T-cell (primary cell): ENCODE results near the gene LRRC32. TPM values are rescaled to one million over a fixed set of nuclear protein-coding genes. Genes with fewer than 3 reads are reported as not detected.

Experiments used
- ATAC-seq, 4 experiments: fragments of 200-7000 bp in 3 of 4; fragments of 150-1000 bp in 1 of 4; cut with Tn5 transposase; replicated peaks in 1 of 4; 1 replicate in 3 of 4; 2 replicates in 1 of 4; pipeline ENCODE4 v1.10.0; 2021; ENCODE audit warnings: moderate library complexity in 3 of 4, mild to moderate bottlenecking in 2 of 4, moderate number of reproducible peaks in 1 of 4
- CTCF ChIA-PET, 2 donors: fragments of 300-600 bp; sonication (Branson Sonifier 250); formaldehyde crosslinking; loops; one replicate each; lab custom pipeline; 2022; ENCODE audit warnings: antibody characterized with exemption in 2 of 2; lab: Charles Lee
- POLR2A ChIA-PET, 2 donors: fragments of 300-600 bp; sonication (Branson Sonifier 250); formaldehyde crosslinking; loops; one replicate each; lab custom pipeline; 2022; ENCODE audit warnings: antibody characterized with exemption in 2 of 2; lab: Charles Lee
- DNase-seq, 35 experiments: peaks; one replicate each; pipeline versions ENCODE4 v3.0.0 to v3.0.0-alpha.2; 2013 to 2023
- H3K27ac ChIP-seq: one replicate; pipeline ENCODE4 v1.5.1; 2013; ENCODE audit warnings: low read length
- H3K27me3 ChIP-seq, 2 experiments: replicated peaks in 1 of 2; 1 replicate in 1 of 2; 2 replicates in 1 of 2; pipeline versions ENCODE4 v1.6.1 to v1.7.0; 2013; ENCODE audit warnings: low read length in 1 of 2, mixed read lengths in 1 of 2; ENCODE audit not compliant: control insufficient read depth in 2 of 2, insufficient read depth in 2 of 2; ENCODE audit errors: extremely low read depth in 1 of 2
- H3K36me3 ChIP-seq, 2 donors: 1 replicate in 1 of 2; 2 replicates in 1 of 2; pipeline versions ENCODE4 v1.6.1 to v1.7.0; 2013; ENCODE audit warnings: low read length in 1 of 2; ENCODE audit not compliant: control insufficient read depth in 2 of 2, insufficient read depth in 1 of 2; ENCODE audit errors: extremely low read depth in 1 of 2
- H3K4me1 ChIP-seq, 2 experiments: 1 replicate in 1 of 2; 2 replicates in 1 of 2; pipeline versions ENCODE4 v1.6.1 to v1.7.0; 2013; ENCODE audit warnings: low read length in 2 of 2, mixed read lengths in 1 of 2; ENCODE audit not compliant: insufficient read depth in 2 of 2, control insufficient read depth in 1 of 2; ENCODE audit errors: extremely low read depth in 1 of 2
- H3K4me3 ChIP-seq, 2 donors: 1 replicate in 1 of 2; 2 replicates in 1 of 2; pipeline versions ENCODE4 v1.5.1 to v1.7.0; 2013; ENCODE audit warnings: mild to moderate bottlenecking in 2 of 2, low read length in 1 of 2, moderate library complexity in 1 of 2; ENCODE audit not compliant: control insufficient read depth in 1 of 2; ENCODE audit errors: extremely low read depth in 1 of 2
- H3K9me3 ChIP-seq: 2 replicates; pipeline ENCODE4 v1.7.0; 2013
- H3K27ac Mint-ChIP-seq, 2 donors: one replicate each; pipeline ENCODE4 v1.8.0; 2020 to 2021; ENCODE audit warnings: mild to moderate bottlenecking in 2 of 2, mixed read lengths in 2 of 2
- H3K27me3 Mint-ChIP-seq, 2 donors: one replicate each; pipeline ENCODE4 v1.8.0; 2021 to 2022; ENCODE audit warnings: mixed read lengths in 2 of 2
- H3K36me3 Mint-ChIP-seq: one replicate; pipeline ENCODE4 v1.8.0; 2021; ENCODE audit warnings: mixed read lengths
- H3K4me1 Mint-ChIP-seq, 3 donors: one replicate each; pipeline ENCODE4 v1.8.0; 2020 to 2022; ENCODE audit warnings: mixed read lengths in 3 of 3, mild to moderate bottlenecking in 1 of 3
- H3K4me3 Mint-ChIP-seq, 3 donors: one replicate each; pipeline ENCODE4 v1.8.0; 2020 to 2022; ENCODE audit warnings: mild to moderate bottlenecking in 3 of 3, mixed read lengths in 3 of 3, moderate library complexity in 3 of 3
- H3K9me3 Mint-ChIP-seq, 3 donors: one replicate each; pipeline ENCODE4 v1.8.0; 2020 to 2022; ENCODE audit warnings: mixed read lengths in 3 of 3
- WGBS: methylation state at CpG from one replicate; pipeline ENCODE4 v1.1.5; 2013; ENCODE audit warnings: missing lambda C conversion rate; ENCODE audit not compliant: insufficient coverage; 5-methylcytosine and 5-hydroxymethylcytosine counted together
- total RNA-seq, 35 experiments: library from RNA in 6 of 35; stranded (reverse) in 6 of 35; fragments of 120-200 nt in 1 of 35; gene quantifications; one replicate each; pipeline versions ENCODE4 v1.2.1 to v1.2.4 and lab custom pipeline; 2013 to 2026

Gene LRRC32
- 1 to 10 TPM in 3 of 5 donors, under 1 TPM in 2; 0.77 to 3.6 (median 2.2) TPM for total RNA-seq
- 0.52 TPM for total RNA-seq (2013)
- total RNA-seq (lab: John Stamatoyannopoulos, UW) = 0.23 to 46.6 (median 5.2) reads per million in 29 experiments

- Histone ChIP-seq H3K36me3 (no peaks in the 10 kb centered on the region), H3K4me3 (peak within 1 kb of the TSS; percentile 42 to 45), H3K27ac (peak within 1 kb of the TSS; percentile 4), H3K4me1 (peaks cover 0 to 41% of the 10 kb centered on the region in 2 experiments), H3K27me3 (peaks cover 0 to 25% of the 10 kb centered on the region in 2 experiments), H3K9me3 (no peaks in the 10 kb centered on the region)
- peaks cover 27 to 56% (median 28%) of the 10 kb centered on the region in 3 donors for H3K4me1 Mint-ChIP-seq
- peaks cover 27 to 28% of the 10 kb centered on the region in 2 donors for H3K27me3 Mint-ChIP-seq
- no peak within 1 kb of the TSS for H3K27ac Mint-ChIP-seq
- ATAC-seq (peak; percentile 14 to 27 (median 22)), DNase-seq (peak in 7 of 35 experiments; percentile 9 to 31 (median 17))
- peak within 1 kb of the TSS; percentile 66 to 78 (median 77) for H3K4me3 Mint-ChIP-seq
- ChIA-PET POLR2A (no interaction called here), CTCF (interaction anchor here in 1 of 2 donors (1.1 kb wide), 1 partner anchor 463 kb away, joined by 3 read pairs; no protein-coding TSS in a partner anchor)
- H3K9me3 Mint-ChIP-seq = no peaks in the 10 kb centered on the region
- under 1% methylated on average over 65 of the region's 82 CpGs for WGBS
- H3K36me3 Mint-ChIP-seq = no peaks in the 10 kb centered on the region
Measured at GRCh38 chr11:76670485-76671236, at the start of gene LRRC32. Gene LRRC32 (minus strand): TSS chr11:76670747. CDS start chr11:76665954, 4,793 bp downstream.

GRCh38 chr11:76719686-76720085 is 49.1 kb upstream of the LRRC32 start:
- ATAC-seq (no peak), DNase-seq (no peak)
- WGBS = 97% methylated on average over 7 of the region's 9 CpGs
- Histone ChIP-seq H3K27ac (no peak overlapping the region), H3K36me3 (no peaks in the 10 kb centered on the region), H3K9me3 (no peaks in the 10 kb centered on the region), H3K4me1 (peaks cover 0 to 8% of the 10 kb centered on the region in 2 experiments), H3K27me3 (peaks cover 0 to 21% of the 10 kb centered on the region in 2 experiments), H3K4me3 (no peak overlapping the region)
- ChIA-PET POLR2A (no interaction called here), CTCF (no interaction called here)
- H3K4me3 Mint-ChIP-seq = no peak overlapping the region
- H3K4me1 Mint-ChIP-seq = peaks cover 9 to 12% (median 10%) of the 10 kb centered on the region in 3 donors
- no peaks in the 10 kb centered on the region for H3K9me3 Mint-ChIP-seq
- H3K27ac Mint-ChIP-seq = no peak overlapping the region
- H3K36me3 Mint-ChIP-seq = no peaks in the 10 kb centered on the region
- peaks cover 18% of the 10 kb centered on the region in 2 donors for H3K27me3 Mint-ChIP-seq

GRCh38 chr11:76719281-76719680 is 48.7 kb upstream of the LRRC32 start:
- ChIA-PET CTCF (no interaction called here), POLR2A (no interaction called here)
- Mint-ChIP-seq H3K4me1 (peaks cover 9 to 12% (median 10%) of the 10 kb centered on the region in 3 donors), H3K27me3 (peaks cover 16 to 18% of the 10 kb centered on the region in 2 donors), H3K4me3 (no peak overlapping the region), H3K36me3 (no peaks in the 10 kb centered on the region), H3K9me3 (no peaks in the 10 kb centered on the region), H3K27ac (no peak overlapping the region)
- peaks cover 0 to 21% of the 10 kb centered on the region in 2 experiments for H3K27me3 ChIP-seq
- H3K4me1 ChIP-seq = peaks cover 0 to 8% of the 10 kb centered on the region in 2 experiments
- H3K36me3 ChIP-seq = no peaks in the 10 kb centered on the region
- 92% methylated on average over 14 of the region's 19 CpGs for WGBS
- no peak overlapping the region for H3K4me3 ChIP-seq
- no peak overlapping the region for H3K27ac ChIP-seq
- ATAC-seq = no peak
- DNase-seq = no peak
- H3K9me3 ChIP-seq = no peaks in the 10 kb centered on the region

- H3K36me3 Mint-ChIP-seq = no peaks in the 10 kb centered on the region
- H3K4me3 ChIP-seq = no peak overlapping the region
- DNase-seq = no peak
- H3K27me3 Mint-ChIP-seq = peaks cover 8 to 11% of the 10 kb centered on the region in 2 donors
- no peaks in the 10 kb centered on the region for H3K9me3 ChIP-seq
- ChIA-PET POLR2A (no interaction called here), CTCF (no interaction called here)
- H3K36me3 ChIP-seq = no peaks in the 10 kb centered on the region
- no peak overlapping the region for H3K27ac ChIP-seq
- no peak overlapping the region for H3K4me3 Mint-ChIP-seq
- no peak for ATAC-seq
- H3K9me3 Mint-ChIP-seq = no peaks in the 10 kb centered on the region
- peaks cover 0 to 8% of the 10 kb centered on the region in 2 experiments for H3K4me1 ChIP-seq
- peaks cover 9 to 10% (median 10%) of the 10 kb centered on the region in 3 donors for H3K4me1 Mint-ChIP-seq
- 79% methylated on average over 5 of the region's 5 CpGs for WGBS
- H3K27ac Mint-ChIP-seq = no peak overlapping the region
- peaks cover 0 to 15% of the 10 kb centered on the region in 2 experiments for H3K27me3 ChIP-seq
Measured at GRCh38 chr11:76717816-76718215, 47.3 kb upstream of the LRRC32 start.

GRCh38 chr11:76717369-76717768 is 46.8 kb upstream of the LRRC32 start:
- peaks cover 0 to 18% of the 10 kb centered on the region in 2 experiments for H3K27me3 ChIP-seq
- peaks cover 0 to 8% of the 10 kb centered on the region in 2 experiments for H3K4me1 ChIP-seq
- H3K9me3 ChIP-seq = no peaks in the 10 kb centered on the region
- no peaks in the 10 kb centered on the region for H3K36me3 ChIP-seq
- Mint-ChIP-seq H3K36me3 (no peaks in the 10 kb centered on the region), H3K4me1 (peaks cover 6 to 8% (median 6%) of the 10 kb centered on the region in 3 donors), H3K4me3 (no peak overlapping the region), H3K9me3 (no peaks in the 10 kb centered on the region), H3K27ac (peak overlapping the region in 1 of 2 donors; percentile 2), H3K27me3 (peaks cover 5 to 6% of the 10 kb centered on the region in 2 donors)
- WGBS = 70% methylated on average over 4 of the region's 4 CpGs
- DNase-seq = no peak
- no peak for ATAC-seq
- no peak overlapping the region for H3K27ac ChIP-seq
- POLR2A ChIA-PET = no interaction called here
- CTCF ChIA-PET = no interaction called here
- no peak overlapping the region for H3K4me3 ChIP-seq

- CTCF ChIA-PET = no interaction called here
Measured at GRCh38 chr11:76716268-76716667, 45.7 kb upstream of the LRRC32 start.

More at GRCh38 chr11:76716268-76716667, 45.7 kb upstream of the LRRC32 start:
- 81% methylated on average over 3 of the region's 9 CpGs for WGBS
- H3K27ac ChIP-seq = no peak overlapping the region
- no peaks in the 10 kb centered on the region for H3K9me3 ChIP-seq
- Mint-ChIP-seq H3K27me3 (peaks cover 0 to 2% of the 10 kb centered on the region in 2 donors), H3K4me3 (no peak overlapping the region), H3K4me1 (no peaks in the 10 kb centered on the region), H3K36me3 (no peaks in the 10 kb centered on the region), H3K27ac (no peak overlapping the region), H3K9me3 (no peaks in the 10 kb centered on the region)
- peaks cover 0 to 8% of the 10 kb centered on the region in 2 experiments for H3K27me3 ChIP-seq
- ATAC-seq (no peak), DNase-seq (no peak)
- H3K4me3 ChIP-seq = no peak overlapping the region
- H3K4me1 ChIP-seq = no peaks in the 10 kb centered on the region
- no peaks in the 10 kb centered on the region for H3K36me3 ChIP-seq
- POLR2A ChIA-PET = no interaction called here
